Thyroid gland (tissue), 4 donors: ENCODE results near the gene PLXNA4. TPM values are rescaled to one million over a fixed set of nuclear protein-coding genes. Genes with fewer than 3 reads are reported as not detected.

Experiments used
- DNase-seq, 2 donors: peaks; one replicate each; pipeline ENCODE4 v3.0.0-alpha.2; 2019
- H3K27ac ChIP-seq, 3 donors: fragments of 200-600 bp; sonication (generic); 1 replicate in 2 of 3; 2 replicates in 1 of 3; pipeline ENCODE4 v1.5.1; 2016 to 2019; ENCODE audit warnings: mild to moderate bottlenecking in 1 of 3, moderate library complexity in 1 of 3
- H3K27me3 ChIP-seq: fragments of 200-600 bp; sonication (generic); one replicate; pipeline ENCODE4 v1.5.1; 2019
- H3K36me3 ChIP-seq, 2 donors: fragments of 200-600 bp; sonication (generic); one replicate each; pipeline ENCODE4 v1.5.1; 2016 to 2019
- H3K4me1 ChIP-seq, 2 donors: fragments of 200-600 bp; sonication (generic); one replicate each; pipeline ENCODE4 v1.5.1; 2017 to 2019
- H3K4me3 ChIP-seq, 3 donors: fragments of 200-600 bp; sonication (generic); replicated peaks in 1 of 3; 1 replicate in 2 of 3; 2 replicates in 1 of 3; pipeline ENCODE4 v1.5.1; 2016; ENCODE audit warnings: mild to moderate bottlenecking in 1 of 3
- H3K9me3 ChIP-seq: fragments of 200-600 bp; sonication (generic); one replicate; pipeline ENCODE4 v1.5.1; 2017
- POLR2A ChIP-seq, 2 donors: fragments of 450-650 bp; IDR thresholded peaks; one replicate each; pipeline ENCODE4 v1.6.1; 2017; ENCODE audit warnings: antibody characterized with exemption in 2 of 2, mild to moderate bottlenecking in 2 of 2, moderate library complexity in 1 of 2
- WGBS, 2 donors: methylation state at CpG; one replicate each; pipeline ENCODE4 v1.1.5; 2017; 5-methylcytosine and 5-hydroxymethylcytosine counted together
- intact Hi-C: fragments of 100-400 bp; cut with DNase I; formaldehyde crosslinking; loops from one replicate; pipeline ENCODE4 v1.15.1; 2023
- total RNA-seq, 4 donors: library from RNA; depleted of rRNA; stranded (reverse); fragments of >200 nt; gene quantifications; one replicate each; pipeline ENCODE4 v1.2.3, GENCODE V29; 2016
- TF ChIP-seq, protein P1 (sequence below), 6 experiments: fragments of 200-600 bp in 3 of 6; fragments of 450-650 bp in 3 of 6; sonication (generic) in 3 of 6; IDR thresholded peaks; one replicate each; pipeline ENCODE4 v1.5.1; 2016 to 2019; ENCODE audit warnings: antibody characterized with exemption in 6 of 6, mild to moderate bottlenecking in 2 of 6, inconsistent platforms in 1 of 6, moderate library complexity in 1 of 6

The PLXNA4 gene
- total RNA-seq, 4 donors from 2014 or later: 1.3 to 8.3 (median 2.4) TPM

DNA sequence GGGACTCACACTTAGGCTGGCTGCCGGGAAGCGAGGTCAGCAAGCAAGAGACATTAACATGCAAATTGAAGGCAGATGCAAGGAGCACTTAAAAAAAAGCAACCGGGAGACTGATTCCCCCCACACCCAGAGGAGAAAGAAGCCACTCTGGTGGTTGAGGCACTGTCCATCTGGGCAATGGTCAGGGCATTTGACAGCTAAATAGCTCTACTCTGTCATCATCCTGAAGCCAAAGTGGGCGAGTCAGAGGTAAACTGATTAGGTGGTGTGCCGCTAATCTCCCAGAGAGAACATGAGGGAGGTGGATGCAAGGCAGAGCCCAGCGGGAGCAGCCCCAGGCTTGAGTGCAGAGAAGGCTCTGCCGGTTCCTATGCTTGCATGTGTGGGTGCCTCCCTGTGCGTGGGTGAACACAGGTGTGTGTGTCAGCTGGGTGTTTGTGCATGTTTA lies 100.6 kb downstream of the PLXNA4 start:
- intact Hi-C loops: no loop called here
- Histone ChIP-seq H3K27ac (no peak overlapping the region), H3K4me1 (no peaks in the 10 kb centered on the region), H3K36me3 (no peaks in the 10 kb centered on the region), H3K27me3 (no peaks in the 10 kb centered on the region), H3K4me3 (no peak overlapping the region), H3K9me3 (no peaks in the 10 kb centered on the region)
- no peak for DNase-seq
- TF ChIP-seq, protein P1, sequence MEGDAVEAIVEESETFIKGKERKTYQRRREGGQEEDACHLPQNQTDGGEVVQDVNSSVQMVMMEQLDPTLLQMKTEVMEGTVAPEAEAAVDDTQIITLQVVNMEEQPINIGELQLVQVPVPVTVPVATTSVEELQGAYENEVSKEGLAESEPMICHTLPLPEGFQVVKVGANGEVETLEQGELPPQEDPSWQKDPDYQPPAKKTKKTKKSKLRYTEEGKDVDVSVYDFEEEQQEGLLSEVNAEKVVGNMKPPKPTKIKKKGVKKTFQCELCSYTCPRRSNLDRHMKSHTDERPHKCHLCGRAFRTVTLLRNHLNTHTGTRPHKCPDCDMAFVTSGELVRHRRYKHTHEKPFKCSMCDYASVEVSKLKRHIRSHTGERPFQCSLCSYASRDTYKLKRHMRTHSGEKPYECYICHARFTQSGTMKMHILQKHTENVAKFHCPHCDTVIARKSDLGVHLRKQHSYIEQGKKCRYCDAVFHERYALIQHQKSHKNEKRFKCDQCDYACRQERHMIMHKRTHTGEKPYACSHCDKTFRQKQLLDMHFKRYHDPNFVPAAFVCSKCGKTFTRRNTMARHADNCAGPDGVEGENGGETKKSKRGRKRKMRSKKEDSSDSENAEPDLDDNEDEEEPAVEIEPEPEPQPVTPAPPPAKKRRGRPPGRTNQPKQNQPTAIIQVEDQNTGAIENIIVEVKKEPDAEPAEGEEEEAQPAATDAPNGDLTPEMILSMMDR (IDR thresholded peaks at IDR 0.05): no peak
- TF ChIP-seq POLR2A (IDR thresholded peaks at IDR 0.05): no peak
- WGBS, 2 donors: 57 to 70% methylated on average over 8 of the region's 8 CpGs

DNA sequence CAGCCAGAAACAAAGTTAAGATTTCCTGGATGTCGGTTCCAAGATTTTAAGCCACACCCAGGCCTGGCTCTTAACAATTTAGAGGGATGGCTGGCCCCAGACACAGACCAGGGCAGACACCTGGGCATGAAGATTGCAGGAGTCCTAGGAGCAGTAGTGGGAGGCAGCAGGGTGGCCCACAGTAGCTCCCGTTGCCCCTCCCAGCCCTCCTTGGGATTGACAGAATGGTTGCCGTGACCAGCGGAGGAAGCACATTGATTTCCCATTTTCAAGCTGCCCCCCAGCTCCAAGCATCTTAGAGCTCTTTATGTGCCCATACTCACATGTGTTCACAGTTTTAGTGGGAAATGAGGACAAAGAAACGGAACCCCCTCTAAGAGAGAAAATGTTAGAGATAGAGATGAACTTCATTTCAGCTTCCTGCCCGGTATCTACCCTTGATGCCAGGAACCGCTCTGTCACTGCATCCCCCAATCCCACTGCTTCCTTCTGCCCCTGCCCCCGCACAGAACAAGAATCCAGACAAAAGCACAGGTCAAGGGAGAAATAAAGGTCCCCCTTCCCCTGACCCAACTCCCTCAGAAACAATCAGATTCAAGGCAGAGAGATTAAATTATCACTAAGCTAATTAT lies 101.1 kb downstream of the PLXNA4 start:
- intact Hi-C loops: no loop called here
- Histone ChIP-seq H3K9me3 (no peaks in the 10 kb centered on the region), H3K36me3 (no peaks in the 10 kb centered on the region), H3K27me3 (no peaks in the 10 kb centered on the region), H3K4me3 (no peak overlapping the region), H3K4me1 (no peaks in the 10 kb centered on the region), H3K27ac (no peak overlapping the region)
- TF ChIP-seq POLR2A (IDR thresholded peaks at IDR 0.05): no peak
- TF ChIP-seq, protein P1 (IDR thresholded peaks at IDR 0.05): no peak
- no peak for DNase-seq
- 41 to 50% methylated on average over 8 of the region's 8 CpGs for WGBS, 2 donors

DNA sequence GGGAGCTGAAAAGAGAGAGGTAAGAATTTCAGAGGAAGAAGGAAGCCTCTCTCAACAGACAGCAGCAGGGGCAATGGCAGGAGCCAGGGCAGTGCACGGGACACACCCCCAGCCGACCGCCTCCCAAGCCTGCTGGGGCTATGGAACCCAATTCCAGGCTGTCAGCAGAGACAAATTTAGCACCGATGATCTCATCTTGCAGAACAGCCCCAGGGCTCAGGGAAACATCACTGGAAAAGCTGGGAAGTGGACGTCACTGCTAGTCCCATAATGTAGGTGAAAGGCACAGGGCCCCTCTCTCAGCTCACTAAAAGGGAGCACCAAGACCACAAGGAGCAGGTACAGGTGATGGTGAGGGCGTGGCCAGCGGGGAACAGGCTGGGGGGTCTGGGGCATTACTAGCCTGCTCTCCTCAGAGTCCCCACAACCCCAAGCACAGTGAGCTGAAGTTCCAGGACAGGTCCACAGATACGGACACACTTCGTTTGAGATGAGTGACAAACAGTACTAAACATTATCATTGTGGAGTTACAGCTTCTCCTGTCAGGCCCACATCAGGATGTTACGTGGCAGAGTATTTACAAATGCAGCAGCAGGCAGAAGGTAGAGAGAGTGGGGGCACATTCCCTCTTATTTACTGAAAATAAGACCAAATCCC lies 103.7 kb downstream of the PLXNA4 start:
- Histone ChIP-seq H3K4me1 (no peaks in the 10 kb centered on the region), H3K27me3 (no peaks in the 10 kb centered on the region), H3K27ac (no peak overlapping the region), H3K4me3 (no peak overlapping the region), H3K9me3 (no peaks in the 10 kb centered on the region), H3K36me3 (no peaks in the 10 kb centered on the region)
- no peak for TF ChIP-seq POLR2A (IDR thresholded peaks at IDR 0.05)
- TF ChIP-seq, protein P1 (IDR thresholded peaks at IDR 0.05): no peak
- peak in 1 of 2 donors; percentile 6 for DNase-seq
- intact Hi-C loops: no loop called here
- WGBS, 2 donors: 69 to 73% methylated on average over 10 of the region's 10 CpGs

GRCh38 chr7:132471515-132471914 lies 104.8 kb downstream of the PLXNA4 start:
- TF ChIP-seq POLR2A (IDR thresholded peaks at IDR 0.05): no peak
- Histone ChIP-seq H3K9me3 (no peaks in the 10 kb centered on the region), H3K4me3 (no peak overlapping the region), H3K36me3 (no peaks in the 10 kb centered on the region), H3K4me1 (no peaks in the 10 kb centered on the region), H3K27ac (no peak overlapping the region), H3K27me3 (no peaks in the 10 kb centered on the region)
- intact Hi-C loops: no loop called here
- no peak for DNase-seq
- 86 to 87% methylated on average over 6 of the region's 6 CpGs for WGBS, 2 donors

GRCh38 chr7:132469681-132470080 lies 106.6 kb downstream of the PLXNA4 start:
- Histone ChIP-seq H3K4me1 (no peaks in the 10 kb centered on the region), H3K27ac (no peak overlapping the region), H3K4me3 (no peak overlapping the region), H3K36me3 (no peaks in the 10 kb centered on the region), H3K9me3 (no peaks in the 10 kb centered on the region), H3K27me3 (no peaks in the 10 kb centered on the region)
- intact Hi-C loops: no loop called here
- TF ChIP-seq POLR2A (IDR thresholded peaks at IDR 0.05): no peak
- TF ChIP-seq, protein P1 (IDR thresholded peaks at IDR 0.05): no peak
- 63 to 75% methylated on average over 4 of the region's 4 CpGs for WGBS, 2 donors
- DNase-seq: no peak
